ENCODE measurements around the gene GPT2.
"Not testable (repeated sequence)": the region's sequence is repeated elsewhere in the genome, so short reads cannot be mapped to it uniquely, and the experiment has no call there.

The GPT2 gene

DNA sequence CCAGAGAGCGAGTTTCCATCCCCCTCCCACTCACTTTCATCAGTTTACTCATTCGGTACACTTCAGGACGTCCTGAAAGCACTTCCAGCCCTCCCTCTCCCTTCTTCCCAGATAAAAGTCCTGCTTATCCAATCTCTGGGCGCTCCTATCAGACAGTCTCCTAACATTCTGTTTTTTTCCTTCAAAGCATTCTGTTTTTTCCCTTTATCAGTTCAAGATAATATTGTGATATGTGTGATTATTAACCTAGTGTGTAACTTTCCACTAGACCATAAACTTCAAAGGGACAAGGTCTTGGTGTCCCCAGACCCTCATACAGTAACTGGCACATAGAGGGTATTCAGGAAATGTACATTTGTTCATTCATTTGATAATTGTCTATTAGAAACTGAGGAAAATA is 28.8 kb upstream of the GPT2 start:
- TF ChIP-seq, protein P1, sequence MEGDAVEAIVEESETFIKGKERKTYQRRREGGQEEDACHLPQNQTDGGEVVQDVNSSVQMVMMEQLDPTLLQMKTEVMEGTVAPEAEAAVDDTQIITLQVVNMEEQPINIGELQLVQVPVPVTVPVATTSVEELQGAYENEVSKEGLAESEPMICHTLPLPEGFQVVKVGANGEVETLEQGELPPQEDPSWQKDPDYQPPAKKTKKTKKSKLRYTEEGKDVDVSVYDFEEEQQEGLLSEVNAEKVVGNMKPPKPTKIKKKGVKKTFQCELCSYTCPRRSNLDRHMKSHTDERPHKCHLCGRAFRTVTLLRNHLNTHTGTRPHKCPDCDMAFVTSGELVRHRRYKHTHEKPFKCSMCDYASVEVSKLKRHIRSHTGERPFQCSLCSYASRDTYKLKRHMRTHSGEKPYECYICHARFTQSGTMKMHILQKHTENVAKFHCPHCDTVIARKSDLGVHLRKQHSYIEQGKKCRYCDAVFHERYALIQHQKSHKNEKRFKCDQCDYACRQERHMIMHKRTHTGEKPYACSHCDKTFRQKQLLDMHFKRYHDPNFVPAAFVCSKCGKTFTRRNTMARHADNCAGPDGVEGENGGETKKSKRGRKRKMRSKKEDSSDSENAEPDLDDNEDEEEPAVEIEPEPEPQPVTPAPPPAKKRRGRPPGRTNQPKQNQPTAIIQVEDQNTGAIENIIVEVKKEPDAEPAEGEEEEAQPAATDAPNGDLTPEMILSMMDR (IDR thresholded peaks at IDR 0.05; ENCODE audit: extremely low read depth, missing control alignments) = no peak
- DNase-seq (ENCODE audit: low spot score) = no peak

DNA sequence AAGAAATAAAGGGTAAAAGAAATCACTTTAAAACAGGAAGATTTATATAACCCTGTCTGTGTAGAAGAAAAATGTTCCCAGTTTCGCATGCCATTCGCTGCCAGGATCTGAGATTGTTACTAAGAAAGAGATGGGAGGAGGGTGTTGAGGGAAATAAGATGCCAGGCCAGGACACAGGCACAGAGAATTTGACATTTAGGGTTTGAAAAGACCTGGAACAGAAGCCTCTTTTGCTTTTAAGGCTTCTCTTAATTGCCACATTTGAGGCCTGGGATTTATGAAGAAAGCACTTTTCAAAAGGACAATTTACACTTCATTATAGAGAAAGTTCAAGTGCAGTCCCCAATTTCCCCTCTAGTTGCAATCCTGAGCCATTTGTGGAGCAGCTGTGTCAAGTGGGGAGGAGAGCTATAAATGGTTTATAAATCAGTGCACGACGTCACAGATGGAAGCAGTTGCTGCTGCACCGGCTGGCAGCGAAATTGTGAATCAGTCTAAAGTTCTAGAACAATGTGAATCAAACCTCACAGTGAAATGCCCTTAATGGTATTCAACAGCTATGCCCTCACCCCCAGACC is 26.7 kb upstream of the GPT2 start:
- TF ChIP-seq, protein P1 (IDR thresholded peaks at IDR 0.05; ENCODE audit: extremely low read depth, missing control alignments) = no peak
- no peak for DNase-seq (ENCODE audit: low spot score)

DNA sequence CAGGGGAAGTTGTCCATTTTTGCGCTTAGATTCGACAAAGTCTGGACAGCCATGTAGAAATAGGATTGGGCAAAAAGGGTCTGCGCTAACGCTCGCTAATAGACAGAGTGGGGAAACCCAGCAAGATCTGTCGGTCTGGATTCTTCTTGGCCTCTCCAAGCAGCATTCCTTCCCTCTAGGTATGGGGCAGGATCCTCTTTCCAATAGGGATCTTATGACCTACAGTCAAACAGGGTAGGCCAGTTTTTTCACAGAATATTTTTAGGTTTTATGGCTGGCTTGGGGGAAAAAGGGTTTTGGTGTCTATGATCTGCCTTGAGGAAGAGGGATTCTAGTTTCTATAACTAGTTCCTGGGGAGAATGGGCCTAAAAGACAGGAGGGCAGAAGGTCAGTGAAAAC is 26.0 kb upstream of the GPT2 start:
- no peak for DNase-seq (ENCODE audit: low spot score)

DNA sequence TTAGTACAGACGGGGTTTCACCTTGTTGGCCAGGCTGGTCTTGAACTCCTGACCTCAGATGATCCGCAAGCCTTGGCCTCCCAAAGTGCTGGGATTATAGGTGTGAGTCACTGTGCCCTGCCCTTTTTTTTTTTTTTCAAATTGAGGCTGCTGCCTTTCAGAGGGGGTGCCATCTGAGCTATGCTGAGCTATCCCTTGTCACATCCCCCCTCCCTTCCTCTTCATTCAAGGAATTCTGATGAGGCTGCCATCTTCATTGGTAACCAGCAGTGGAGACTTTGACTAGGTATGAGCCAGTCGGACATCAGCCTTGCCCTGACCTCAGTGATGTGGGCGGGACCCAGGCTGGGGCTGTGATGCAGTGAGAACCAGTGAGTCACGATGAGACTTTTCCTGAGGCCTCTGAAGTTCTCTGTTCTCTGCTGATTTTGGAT is 24.4 kb upstream of the GPT2 start:
- TF ChIP-seq, protein P1 (IDR thresholded peaks at IDR 0.05; ENCODE audit: extremely low read depth, missing control alignments) = no peak

More for the DNA sequence above, 26.0 kb upstream of the GPT2 start:
- TF ChIP-seq, protein P1 (IDR thresholded peaks at IDR 0.05; ENCODE audit: extremely low read depth, missing control alignments) = no peak

DNA sequence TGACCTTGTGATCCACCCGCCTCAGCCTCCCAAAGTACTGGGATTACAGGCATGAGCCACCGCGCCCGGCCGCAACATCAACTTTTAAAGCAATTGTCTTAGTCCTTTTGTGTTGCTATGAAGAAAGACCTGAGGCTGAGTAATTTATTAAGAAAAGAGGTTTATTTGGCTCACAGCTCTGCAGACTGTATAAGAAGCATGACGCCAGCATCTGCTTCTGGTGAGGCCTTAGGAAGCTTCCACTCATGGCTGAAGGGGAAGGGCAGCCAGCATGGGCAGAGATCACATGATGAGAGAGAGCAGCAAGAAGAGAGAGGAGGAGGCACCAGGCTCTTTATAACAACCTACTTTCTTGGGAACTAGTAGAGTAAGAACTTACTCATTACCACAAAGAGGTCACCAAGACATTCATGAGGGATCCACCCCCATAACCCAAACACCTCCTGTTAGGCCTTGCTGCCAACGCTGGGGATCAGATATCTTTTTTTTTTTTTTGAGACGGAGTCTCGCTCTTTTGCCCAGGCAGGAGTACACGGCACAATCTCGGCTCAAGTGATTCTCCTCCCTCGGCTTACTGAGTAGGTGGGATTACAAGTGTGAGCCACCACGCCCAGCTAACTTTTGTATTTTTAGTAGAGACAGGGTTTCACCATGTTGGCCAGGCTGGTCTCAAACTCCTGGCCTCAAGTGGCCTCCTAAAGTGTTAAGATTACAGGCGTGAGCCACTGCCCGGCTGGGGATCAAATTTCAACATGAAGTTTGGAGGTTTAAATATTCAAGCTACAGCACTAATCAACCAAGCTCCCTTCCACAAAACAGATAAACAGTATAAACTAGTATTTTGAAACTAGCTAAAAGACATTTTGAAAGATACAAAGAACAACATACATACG is 21.4 kb upstream of the GPT2 start:
- TF ChIP-seq, protein P1 (IDR thresholded peaks at IDR 0.05; ENCODE audit: extremely low read depth, missing control alignments) = no peak
- DNase-seq (ENCODE audit: low spot score) = no peak

More for the DNA sequence above, 24.4 kb upstream of the GPT2 start:
- DNase-seq (ENCODE audit: low spot score) = no peak

DNA sequence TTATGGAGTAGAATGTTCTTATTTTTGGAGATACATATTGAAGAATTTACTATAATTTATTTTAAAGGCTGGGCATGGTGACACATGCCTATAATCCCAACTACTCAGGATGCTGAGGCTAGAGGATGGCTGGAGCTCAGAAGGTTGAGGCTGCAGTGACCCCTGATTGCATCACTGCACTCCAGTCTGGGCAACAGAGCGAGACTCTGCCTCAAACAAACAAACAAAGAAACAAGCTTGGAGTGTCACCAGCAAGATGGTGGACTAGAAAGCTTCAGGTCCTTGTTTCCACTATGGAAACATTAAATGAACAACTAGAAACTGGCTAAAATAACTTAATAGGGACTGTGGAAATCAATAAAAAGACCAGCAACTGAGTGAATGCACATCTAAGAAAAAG is 17.9 kb upstream of the GPT2 start:
- TF ChIP-seq, protein P1 (IDR thresholded peaks at IDR 0.05; ENCODE audit: extremely low read depth, missing control alignments) = no peak
- no peak for DNase-seq (ENCODE audit: low spot score)

DNA sequence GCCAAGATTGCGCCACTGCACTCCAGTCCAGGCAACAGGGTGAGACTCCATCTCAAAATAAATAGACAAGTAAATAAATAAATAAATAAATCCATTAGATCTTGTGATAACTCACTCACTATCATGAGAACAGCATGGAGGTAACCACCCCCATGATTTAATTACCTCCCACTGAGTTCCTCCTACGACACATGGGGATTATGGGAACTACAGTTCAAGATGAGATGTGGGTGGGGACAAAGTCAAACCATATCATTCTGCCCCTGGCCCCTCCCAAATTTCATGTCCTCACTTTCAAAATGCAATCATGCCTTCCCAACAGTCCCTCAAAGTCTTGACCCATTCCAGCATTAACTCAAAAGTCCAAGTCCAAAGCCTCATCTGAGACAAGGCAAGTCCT is 16.7 kb upstream of the GPT2 start:
- not testable (repeated sequence) for DNase-seq (ENCODE audit: low spot score)

DNA sequence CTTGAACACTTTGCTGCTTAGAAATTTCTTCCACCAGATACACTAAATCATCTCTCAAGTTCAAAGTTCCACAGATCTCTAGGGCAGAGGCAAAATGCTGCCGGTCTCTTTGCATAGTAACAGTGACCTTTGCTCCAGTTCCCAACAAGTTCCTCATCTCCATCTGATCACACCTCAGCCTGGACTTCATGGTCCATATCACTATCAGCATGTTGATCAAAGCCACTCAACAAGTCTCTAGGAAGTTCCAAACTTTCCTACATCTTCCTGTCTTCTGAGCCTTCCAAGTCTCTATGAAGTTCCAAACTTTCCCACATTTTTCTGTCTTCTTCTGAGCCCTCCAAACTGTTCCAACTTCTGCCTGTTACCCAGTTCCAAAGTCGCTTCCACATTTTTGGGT is 15.3 kb upstream of the GPT2 start:
- not testable (repeated sequence) for DNase-seq (ENCODE audit: low spot score)

Measured in GM20000 (cell line).